ENCODE measurements around the gene TMEM151A.
"Not testable (repeated sequence)": the region's sequence is repeated elsewhere in the genome, so short reads cannot be mapped to it uniquely, and the experiment has no call there.

TMEM151A gene

GRCh38 chr11:66291706-66292542, at the start of gene TMEM151A:
Gene TMEM151A, plus strand, starts transcription at chr11:66291894. Its CDS starts 120 bp downstream, at chr11:66292014.
- DNase-seq = peak; percentile 25

DNA sequence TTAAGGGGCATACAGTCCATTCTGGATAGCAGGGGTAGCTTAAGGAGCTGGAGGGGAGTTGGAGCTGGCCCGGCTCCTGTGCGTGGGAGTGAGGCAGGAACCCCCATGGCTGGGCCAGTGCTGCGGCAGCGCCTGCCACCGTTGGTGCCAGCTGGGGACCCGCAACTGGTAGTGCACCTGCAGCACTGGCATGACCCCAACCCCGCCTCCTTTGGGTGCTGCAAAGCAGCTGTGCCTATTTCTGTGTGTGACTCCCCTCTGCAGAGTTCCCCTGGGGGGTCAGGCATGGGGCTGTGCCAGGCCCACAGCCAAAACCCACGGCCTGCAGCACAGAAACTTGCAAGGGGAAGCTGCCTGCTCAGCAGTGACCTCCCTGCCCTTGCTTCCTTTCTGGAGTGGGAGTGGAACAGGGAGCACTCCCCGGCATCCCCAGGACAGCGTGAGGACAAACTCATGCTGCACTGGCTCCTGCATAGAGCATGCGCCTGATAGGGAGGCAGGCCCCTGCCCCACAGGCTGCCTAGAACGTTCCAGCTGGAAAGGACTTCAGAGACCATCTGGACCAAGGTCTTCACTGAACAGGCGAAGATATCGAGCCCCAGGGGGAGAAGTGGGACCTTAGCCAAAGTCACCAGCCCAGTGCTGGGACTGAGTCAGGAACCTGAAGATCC, 49.5 kb upstream of the TMEM151A start:
- DNase-seq = no peak

DNA sequence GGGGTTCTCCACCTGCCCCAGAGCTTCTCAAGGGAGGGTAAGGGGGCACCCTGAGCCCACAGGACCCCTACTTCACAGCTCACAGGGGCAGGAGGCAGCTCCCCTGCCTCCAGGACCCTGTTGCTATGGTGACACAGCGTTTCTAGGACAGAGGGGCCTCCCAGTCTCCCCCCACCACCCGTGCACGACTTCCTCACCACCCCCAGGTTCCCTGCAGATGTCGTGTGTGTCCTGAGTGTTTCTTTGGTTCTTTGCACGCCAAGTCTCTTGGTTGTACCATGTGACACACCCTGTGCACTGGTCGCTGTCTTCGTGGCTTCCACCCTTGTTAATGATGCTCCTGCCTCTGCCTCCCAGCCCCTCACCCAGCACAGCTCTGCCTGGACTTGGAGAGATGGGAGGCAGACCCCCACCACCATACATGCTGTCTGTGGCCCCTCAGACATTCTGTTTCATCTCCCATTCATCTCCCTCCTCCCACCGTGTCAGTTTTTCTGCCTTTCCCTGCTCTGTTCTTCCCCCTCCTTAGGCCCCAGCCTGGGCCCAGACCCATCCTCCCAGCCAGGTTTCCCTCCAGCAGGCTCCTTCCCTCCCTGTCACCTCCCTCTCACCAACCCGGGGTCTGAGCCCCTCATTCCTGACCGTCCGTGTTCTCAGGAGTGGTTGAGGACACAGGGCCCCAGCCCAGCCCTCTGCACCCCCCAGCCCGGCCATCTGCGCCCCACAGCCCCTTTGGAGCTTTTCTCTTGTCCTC, 47.7 kb upstream of the TMEM151A start:
- DNase-seq = no peak

GRCh38 chr11:66247295-66247694, 44.4 kb upstream of the TMEM151A start:
- no peak for DNase-seq

DNA sequence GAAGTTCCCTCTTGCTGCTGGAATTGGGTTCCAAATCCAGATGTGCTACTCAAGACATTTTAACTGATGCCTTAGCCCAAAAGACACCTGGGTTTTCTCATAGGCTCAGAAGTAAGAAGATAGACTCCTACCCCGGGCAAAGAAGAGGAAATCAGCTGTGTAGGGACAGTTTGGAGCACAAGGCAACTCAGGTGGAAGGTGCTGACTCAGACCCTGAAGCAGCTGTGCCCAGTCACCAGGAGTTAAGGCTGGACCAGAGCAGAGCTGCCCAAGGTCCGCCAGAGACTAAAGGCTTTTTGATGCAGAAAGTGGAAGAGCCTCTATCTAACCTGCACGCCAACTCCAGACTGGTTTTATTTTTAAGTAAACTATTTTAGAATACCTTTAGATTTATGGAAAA, 43.9 kb upstream of the TMEM151A start:
- DNase-seq = no peak

DNA sequence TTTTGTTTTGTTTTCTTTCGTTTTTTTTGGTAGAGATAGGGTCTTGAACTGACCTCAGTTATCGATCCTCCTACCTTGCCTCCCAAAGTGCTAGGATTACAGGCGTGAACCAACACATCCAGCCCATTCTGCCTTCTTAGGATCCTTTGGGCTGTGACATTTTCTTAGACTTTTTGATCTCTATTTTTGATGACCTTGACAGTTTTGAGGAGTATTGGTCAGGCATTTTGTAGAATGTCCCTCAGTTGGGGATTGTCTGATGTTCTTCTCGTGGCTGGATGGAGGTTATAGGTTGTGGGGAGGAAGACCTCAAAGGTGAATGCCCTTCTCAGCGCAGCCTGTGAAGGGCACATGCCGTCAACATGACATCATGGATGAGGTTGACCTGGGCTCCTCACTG, 42.8 kb upstream of the TMEM151A start:
- DNase-seq = no peak

GRCh38 chr11:66251809-66252208, 39.9 kb upstream of the TMEM151A start:
- DNase-seq = no peak

DNA sequence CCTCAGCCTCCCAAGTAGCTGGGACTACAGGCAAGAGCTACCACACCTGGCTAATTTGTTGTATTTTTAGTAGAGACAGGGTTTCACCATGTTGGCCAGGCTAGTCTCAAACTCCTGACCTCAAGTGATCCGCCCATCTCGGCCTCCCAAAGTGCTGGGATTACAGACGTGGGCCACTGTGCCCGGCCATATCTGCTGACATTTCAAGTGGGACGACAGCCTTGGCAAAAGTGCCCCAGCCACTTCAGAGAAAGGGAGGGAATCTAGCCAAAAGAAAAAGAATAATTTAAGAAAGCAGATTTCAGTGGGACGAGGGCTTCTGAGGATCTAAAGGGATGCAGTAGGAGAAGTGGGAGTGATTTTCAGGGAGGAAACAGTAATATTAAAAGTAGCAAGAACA, 38.6 kb upstream of the TMEM151A start:
- DNase-seq = not testable (repeated sequence)

GRCh38 chr11:66258473-66258893, 33.2 kb upstream of the TMEM151A start:
- no peak for DNase-seq

- no peak for DNase-seq
Observed at GRCh38 chr11:66259225-66259624, 32.5 kb upstream of the TMEM151A start.

DNA sequence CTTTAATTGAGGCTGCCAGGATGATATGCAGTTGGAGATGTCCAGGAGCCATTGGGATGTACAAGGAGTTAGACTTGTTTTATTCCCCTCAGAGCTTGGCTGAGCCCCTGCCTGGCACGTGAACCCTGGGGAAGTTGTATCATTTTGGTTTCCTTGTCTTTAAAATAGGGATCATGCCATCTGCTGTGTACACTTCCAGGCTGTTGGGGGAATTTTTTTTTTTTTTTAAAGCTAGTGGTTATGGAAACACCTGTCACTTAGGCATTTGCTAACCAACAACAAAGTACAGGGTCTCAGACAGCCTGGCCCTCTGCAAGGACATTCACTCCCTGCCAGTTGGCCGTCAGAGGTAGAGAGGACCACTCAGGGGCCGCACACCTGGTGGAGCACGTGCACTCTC, 31.7 kb upstream of the TMEM151A start:
- DNase-seq = no peak

DNA sequence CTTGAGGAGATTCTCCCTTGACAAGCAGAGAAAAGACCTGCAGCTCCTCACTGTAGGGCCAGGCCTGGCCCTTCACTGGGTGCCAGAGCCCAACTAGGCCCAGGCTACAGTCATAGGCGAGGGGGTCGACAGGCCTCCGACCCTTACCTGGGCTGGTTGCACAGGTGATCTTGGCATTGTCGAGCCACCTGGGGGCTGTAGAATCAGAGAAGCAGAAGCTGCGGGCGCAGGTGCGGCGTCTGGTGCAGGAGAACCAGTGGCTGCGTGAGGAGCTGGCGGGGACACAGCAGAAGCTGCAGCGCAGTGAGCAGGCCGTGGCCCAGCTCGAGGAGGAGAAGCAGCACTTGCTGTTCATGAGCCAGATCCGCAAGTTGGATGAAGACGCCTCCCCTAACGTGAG, 30.1 kb upstream of the TMEM151A start:
- DNase-seq = no peak

- DNase-seq = no peak
Observed at GRCh38 chr11:66262191-66262590, 29.5 kb upstream of the TMEM151A start.

DNA sequence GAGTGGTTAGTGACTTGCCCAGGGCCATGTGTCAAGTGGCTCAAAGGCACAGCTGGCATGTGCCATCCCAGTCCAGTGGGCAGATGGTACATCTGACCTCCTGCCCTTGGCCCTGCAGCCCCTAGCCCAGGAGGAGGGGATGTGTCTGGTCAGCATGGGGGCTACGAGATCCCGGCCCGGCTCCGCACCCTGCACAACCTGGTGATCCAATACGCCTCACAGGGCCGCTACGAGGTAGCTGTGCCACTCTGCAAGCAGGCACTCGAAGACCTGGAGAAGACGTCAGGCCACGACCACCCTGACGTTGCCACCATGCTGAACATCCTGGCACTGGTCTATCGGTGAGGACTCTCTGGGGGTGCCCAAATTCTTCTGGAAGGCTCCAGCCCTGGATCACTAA, 29.0 kb upstream of the TMEM151A start:
- DNase-seq = no peak

DNA sequence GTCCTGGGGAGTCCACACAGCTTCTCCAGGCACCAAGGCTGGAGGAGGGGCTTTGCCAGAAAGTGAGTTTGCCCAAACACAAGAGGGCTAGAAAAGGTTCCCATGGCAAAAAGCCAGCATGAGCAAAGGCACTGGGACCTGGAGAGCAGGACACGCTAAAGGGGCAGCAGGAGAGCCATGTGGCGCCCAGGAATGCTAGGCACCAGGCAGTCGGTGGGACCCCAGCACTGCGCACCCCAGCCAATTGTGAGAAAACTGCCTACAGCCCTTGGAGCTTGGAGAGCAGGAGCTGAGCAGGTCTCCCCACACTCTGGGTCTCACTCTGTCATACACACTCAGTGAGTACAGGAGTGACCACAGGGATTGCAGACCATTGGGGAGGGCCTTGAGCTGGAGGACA, 28.5 kb upstream of the TMEM151A start:
- DNase-seq = no peak

DNA sequence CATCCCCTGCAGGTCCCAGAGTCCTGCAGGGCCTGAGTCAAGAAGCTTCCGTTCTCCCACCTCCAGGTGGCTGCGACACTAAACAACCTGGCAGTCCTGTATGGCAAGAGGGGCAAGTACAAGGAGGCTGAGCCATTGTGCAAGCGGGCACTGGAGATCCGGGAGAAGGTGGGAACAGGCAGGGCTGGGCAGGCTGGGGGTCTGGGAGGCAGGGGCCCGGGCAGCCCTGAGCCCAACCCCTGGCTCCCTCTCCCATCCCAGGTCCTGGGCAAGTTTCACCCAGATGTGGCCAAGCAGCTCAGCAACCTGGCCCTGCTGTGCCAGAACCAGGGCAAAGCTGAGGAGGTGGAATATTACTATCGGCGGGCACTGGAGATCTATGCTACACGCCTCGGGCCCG, 27.9 kb upstream of the TMEM151A start:
- no peak for DNase-seq

GRCh38 chr11:66264383-66264782, 27.3 kb upstream of the TMEM151A start:
- DNase-seq = no peak

DNA sequence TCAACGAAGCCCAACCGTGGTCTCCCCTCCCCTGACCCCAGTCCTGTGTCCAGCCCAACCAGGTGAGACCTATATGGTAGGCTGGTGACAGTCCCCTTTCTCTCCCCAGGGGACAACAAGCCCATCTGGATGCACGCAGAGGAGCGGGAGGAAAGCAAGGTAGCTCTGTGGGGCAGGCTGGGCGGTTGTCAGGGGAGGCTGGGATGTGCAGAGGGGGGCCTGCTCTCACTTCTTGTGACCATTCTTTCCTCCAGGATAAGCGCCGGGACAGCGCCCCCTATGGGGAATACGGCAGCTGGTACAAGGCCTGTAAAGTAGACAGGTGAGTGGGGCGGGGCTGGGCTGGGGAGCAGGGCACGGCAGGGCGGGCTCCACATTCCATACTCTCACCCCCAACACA, 26.8 kb upstream of the TMEM151A start:
- DNase-seq = no peak

DNA sequence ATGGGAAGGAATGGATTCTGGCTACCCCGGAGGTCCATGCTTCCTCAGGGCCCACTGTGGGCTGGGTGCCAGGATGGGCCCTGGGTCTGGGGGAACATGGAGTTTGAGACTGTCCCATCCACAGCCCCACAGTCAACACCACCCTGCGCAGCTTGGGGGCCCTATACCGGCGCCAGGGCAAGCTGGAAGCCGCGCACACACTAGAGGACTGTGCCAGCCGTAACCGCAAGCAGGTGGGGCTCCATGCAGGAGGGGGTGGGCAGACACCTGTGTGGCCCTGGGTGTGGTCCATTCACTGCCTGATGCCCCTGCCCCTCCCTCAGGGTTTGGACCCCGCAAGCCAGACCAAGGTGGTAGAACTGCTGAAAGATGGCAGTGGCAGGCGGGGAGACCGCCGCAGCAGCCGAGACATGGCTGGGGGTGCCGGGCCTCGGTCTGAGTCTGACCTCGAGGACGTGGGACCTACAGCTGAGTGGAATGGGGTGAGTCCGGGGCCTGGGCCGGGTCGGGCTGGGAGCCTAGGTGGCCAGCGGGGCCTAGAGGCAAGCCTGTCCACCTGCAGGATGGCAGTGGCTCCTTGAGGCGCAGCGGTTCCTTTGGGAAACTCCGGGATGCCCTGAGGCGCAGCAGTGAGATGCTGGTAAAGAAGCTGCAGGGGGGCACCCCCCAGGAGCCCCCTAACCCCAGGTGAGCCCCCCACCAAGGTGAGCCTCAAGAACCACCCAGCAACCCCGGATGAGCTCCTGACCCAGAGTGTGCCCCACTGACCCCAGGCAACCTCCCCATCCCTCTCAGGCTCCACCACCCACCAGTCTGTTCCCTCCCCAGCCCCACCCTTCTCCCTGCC, 25.9 kb upstream of the TMEM151A start:
- no peak for DNase-seq

DNA sequence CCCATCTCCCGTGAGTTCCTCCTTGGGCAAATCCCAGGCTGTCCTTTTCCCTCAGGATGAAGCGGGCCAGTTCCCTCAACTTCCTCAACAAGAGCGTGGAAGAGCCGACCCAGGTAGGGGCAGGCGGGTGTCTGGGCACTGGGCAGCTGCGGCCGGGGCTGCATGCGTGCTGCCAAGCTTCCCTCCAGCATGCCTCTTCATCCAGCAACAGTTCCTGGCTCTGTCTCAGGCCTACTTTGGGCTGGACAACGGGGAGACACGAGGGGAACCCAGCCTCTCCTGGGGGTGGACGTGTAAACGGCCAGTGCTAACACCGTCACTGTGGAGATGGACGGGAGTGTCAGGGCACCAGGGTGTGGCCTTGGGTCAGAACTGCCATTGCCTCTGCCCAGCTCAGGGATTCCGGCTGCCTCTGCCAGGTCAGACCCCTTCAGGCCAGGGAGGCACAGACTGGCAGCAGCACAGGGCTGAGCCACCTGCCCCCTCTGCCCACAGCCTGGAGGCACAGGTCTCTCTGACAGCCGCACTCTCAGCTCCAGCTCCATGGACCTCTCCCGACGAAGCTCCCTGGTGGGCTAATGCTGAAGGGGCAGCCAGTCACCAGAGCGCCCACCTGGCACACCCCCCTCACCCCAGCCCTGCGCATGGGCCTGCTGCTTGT, 25.2 kb upstream of the TMEM151A start:
- no peak for DNase-seq

DNA sequence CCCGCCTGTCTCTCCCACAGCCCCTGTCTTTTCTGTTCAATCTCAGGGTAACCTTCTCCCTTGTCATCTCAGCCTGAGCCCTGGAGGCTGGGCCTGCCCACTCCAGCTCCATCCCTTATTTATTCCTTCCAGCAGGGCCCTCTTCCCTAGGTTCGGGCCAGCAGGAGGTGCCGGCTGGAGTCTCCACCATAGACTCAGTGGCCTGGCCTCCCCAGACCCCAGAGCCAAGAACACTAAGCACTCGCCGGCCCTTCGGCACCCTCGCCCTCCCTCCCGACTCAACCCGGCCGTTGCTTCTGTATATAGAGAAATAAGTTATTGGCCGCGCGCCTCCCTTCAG, 24.7 kb upstream of the TMEM151A start:
- no peak for DNase-seq
